Stimulated activated CD8-positive, alpha-beta memory T cell treated with anti-CD3 and anti-CD28 coated beads, Interleukin-4, amount 100 ng/mL, for 24 hours (primary cell): ENCODE measurements around the gene TBX6.

Experiments used
- DNase-seq: peaks from one replicate; pipeline ENCODE4 v3.0.0-alpha.2; 2020; ENCODE audit warnings: low read depth

The TBX6 gene

GRCh38 chr16:30113711-30114333, 22.1 kb upstream of the TBX6 start:
- DNase-seq = no peak

GRCh38 chr16:30113031-30113710, 21.4 kb upstream of the TBX6 start, which contains the start of gene GDPD3:
GDPD3 (minus strand) TSS chr16:30113537; CDS start chr16:30113478, 59 bp downstream.
- DNase-seq = no peak

- peak; percentile 47 for DNase-seq
These were observed 20.7 kb upstream of the TBX6 start for GRCh38 chr16:30112197-30113030.

GRCh38 chr16:30110661-30111060, 18.9 kb upstream of the TBX6 start:
- DNase-seq = no peak

- no peak for DNase-seq
These were observed 16.5 kb upstream of the TBX6 start for GRCh38 chr16:30108059-30108850.

- DNase-seq = no peak
These were observed 12.8 kb upstream of the TBX6 start for GRCh38 chr16:30104492-30104891.

GRCh38 chr16:30104090-30104489, 12.4 kb upstream of the TBX6 start:
- no peak for DNase-seq

GRCh38 chr16:30096862-30097563, 5.3 kb upstream of the TBX6 start:
- DNase-seq = no peak

- DNase-seq = peak; percentile 82
These were observed 4.6 kb upstream of the TBX6 start, which contains the start of gene YPEL3 for GRCh38 chr16:30096105-30096861. YPEL3 (minus strand) TSS chr16:30096213; CDS start chr16:30095482, 731 bp downstream.

GRCh38 chr16:30095166-30096078, 3.7 kb upstream of the TBX6 start:
- DNase-seq = no peak

GRCh38 chr16:30094541-30095165, 2.9 kb upstream of the TBX6 start:
- no peak for DNase-seq

- peak; percentile 43 for DNase-seq
These were observed 768 bp upstream of the TBX6 start for GRCh38 chr16:30092373-30093010.

- no peak for DNase-seq
These were observed 953 bp downstream of the TBX6 start for GRCh38 chr16:30090610-30091331.

- DNase-seq = no peak
These were observed 2.7 kb downstream of the TBX6 start for GRCh38 chr16:30088832-30089624.

GRCh38 chr16:30088237-30088831, 3.4 kb downstream of the TBX6 start:
- DNase-seq = no peak

GRCh38 chr16:30087181-30087898, 4.4 kb downstream of the TBX6 start:
- DNase-seq = no peak
